Measurements from ENCODE around the gene KCP. TPM values are rescaled to one million over a fixed set of nuclear protein-coding genes. Genes with fewer than 3 reads are reported as not detected.

The KCP gene
- total RNA-seq, 1 experiment from 2014 or later, result 5.3 TPM

- no peaks in the 10 kb centered on the region for H3K23me2 ChIP-seq (ENCODE audit: insufficient read length, low read depth, low read length, poor library complexity, severe bottlenecking)
- H4K8ac ChIP-seq (replicated peaks; ENCODE audit: insufficient read length, low read depth, low read length), result no peak overlapping the region
- no peak for TF ChIP-seq CTCF (conservative IDR thresholded peaks at IDR 0.05)
- DNase-seq, result no peak
- Mint-ChIP-seq H3K27ac (no peak overlapping the region; a peak in 1 of 7 replicates), H3K4me1 (peaks cover 2 to 5% of the 10 kb centered on the region in 2 experiments; a peak in 3 of 4 replicates), H3K4me3 (no peak overlapping the region), H3K27me3 (ENCODE audit: low read depth) (no peaks in the 10 kb centered on the region), H3K36me3 (ENCODE audit: insufficient read depth in 1 of 3, low read depth in 3 of 3) (peaks cover 0 to 4% (median 0%) of the 10 kb centered on the region in 3 experiments; a peak in 1 of 7 replicates), H3K9me3 (no peaks in the 10 kb centered on the region)
- no CpG with 5 or more reads among the region's 14 CpGs for WGBS (ENCODE audit: extremely low coverage, insufficient read length, low lambda C conversion rate)
- H3K4me1 ChIP-seq (ENCODE audit: insufficient read depth, low read length), result no peaks in the 10 kb centered on the region
- H3K23ac ChIP-seq (ENCODE audit: insufficient read length, low read depth, low read length), result no peak overlapping the region
- H3K79me2 ChIP-seq (ENCODE audit: insufficient read depth, low read length), result no peaks in the 10 kb centered on the region
- no peak overlapping the region for H3K27ac ChIP-seq (ENCODE audit: insufficient read length, low read depth, low read length)
- no peak overlapping the region for H3K18ac ChIP-seq (ENCODE audit: insufficient read length, low read depth, low read length)
- H4K5ac ChIP-seq (ENCODE audit: insufficient read length, low read depth, low read length), result no peak overlapping the region
- H4K91ac ChIP-seq (ENCODE audit: insufficient read length, low read depth, low read length), result no peak overlapping the region
- H2BK120ac ChIP-seq (ENCODE audit: low read depth, low read length, poor library complexity, severe bottlenecking), result no peak overlapping the region
- no peak overlapping the region for H3K56ac ChIP-seq (ENCODE audit: insufficient read length, low read depth, low read length)
- H3K4me2 ChIP-seq (ENCODE audit: insufficient read depth, insufficient read length, low read length), result no peak overlapping the region
- no peak overlapping the region for H2BK15ac ChIP-seq (ENCODE audit: low read depth, low read length)
- H3K4ac ChIP-seq (ENCODE audit: low read depth, low read length), result no peak overlapping the region
- H2AFZ ChIP-seq (ENCODE audit: low read length), result no peak overlapping the region
- no peaks in the 10 kb centered on the region for H3K27me3 ChIP-seq (ENCODE audit: insufficient read depth, low read length)
- H3K14ac ChIP-seq (ENCODE audit: insufficient read depth, low read length), result no peak overlapping the region
- no peak overlapping the region for H2AK5ac ChIP-seq (ENCODE audit: insufficient read length, low read length)
- H3T11ph ChIP-seq (ENCODE audit: low read length), result no peak overlapping the region
- H2BK12ac ChIP-seq (ENCODE audit: insufficient read length, low read depth, low read length), result no peak overlapping the region
- no peak overlapping the region for H3K9ac ChIP-seq (ENCODE audit: extremely low read depth, insufficient read length, low read length)
- no peaks in the 10 kb centered on the region for H3K79me1 ChIP-seq (ENCODE audit: insufficient read depth, low read depth, low read length, poor library complexity, severe bottlenecking)
- no peaks in the 10 kb centered on the region for H3K9me3 ChIP-seq (ENCODE audit: control insufficient read depth, low read depth, low read length)
- H4K20me1 ChIP-seq (ENCODE audit: control insufficient read depth, insufficient read depth, insufficient read length), result no peaks in the 10 kb centered on the region
- H2BK5ac ChIP-seq (ENCODE audit: insufficient read length, low read length), result no peak overlapping the region
- no peak overlapping the region for H2BK20ac ChIP-seq (ENCODE audit: low read depth, low read length, poor library complexity, severe bottlenecking)
These were observed 63.6 kb downstream of the KCP start for GRCh38 chr7:128846781-128847444.
